Fibroblast of villous mesenchyme (primary cell): ENCODE measurements around the gene GLRA1. TPM values are rescaled to one million over a fixed set of nuclear protein-coding genes. Genes with fewer than 3 reads are reported as not detected.

ENCODE experiments used
- DNase-seq: peaks from one replicate; pipeline ENCODE4 v3.0.0-alpha.2; 2010; ENCODE audit warnings: low read depth
- H3K4me3 ChIP-seq: 2 replicates; pipeline ENCODE4 v1.5.1; 2011; ENCODE audit warnings: low read depth, mild to moderate bottlenecking, low read length
- total RNA-seq: library from RNA; depleted of rRNA; stranded (reverse); fragments of >200 nt; gene quantifications from 2 replicates; pipeline ENCODE4 v1.2.3, GENCODE V29; 2012
- TF ChIP-seq, protein P1 (sequence below): IDR thresholded peaks from 2 replicates; pipeline ENCODE4 v1.5.1; 2012; ENCODE audit warnings: low read depth, mild to moderate bottlenecking, low read length; ENCODE audit not compliant: insufficient read depth

GLRA1 gene
- total RNA-seq, 1 donor, result not detected

DNA sequence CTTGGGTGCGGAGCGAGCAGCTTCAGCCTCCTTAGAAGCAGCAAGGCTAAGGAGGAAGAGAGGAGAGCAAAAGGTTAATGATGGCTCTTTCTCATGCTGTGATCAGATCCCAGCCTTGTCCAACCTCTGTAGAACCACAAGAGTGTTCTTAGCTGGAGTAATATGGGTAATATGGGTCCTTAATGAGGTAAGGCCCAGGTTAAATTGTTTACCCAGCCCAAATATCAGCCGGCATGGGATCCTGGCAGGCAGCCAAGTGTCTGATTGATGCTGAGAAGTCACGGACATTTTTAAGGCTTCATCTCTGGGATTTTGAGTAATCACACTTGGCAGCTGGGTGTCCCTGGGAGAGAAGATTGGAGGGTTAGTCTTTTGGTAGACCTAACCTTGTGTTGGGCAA, 32.3 kb downstream of the GLRA1 start:
- H3K4me3 ChIP-seq, result no peak overlapping the region
- TF ChIP-seq, protein P1, sequence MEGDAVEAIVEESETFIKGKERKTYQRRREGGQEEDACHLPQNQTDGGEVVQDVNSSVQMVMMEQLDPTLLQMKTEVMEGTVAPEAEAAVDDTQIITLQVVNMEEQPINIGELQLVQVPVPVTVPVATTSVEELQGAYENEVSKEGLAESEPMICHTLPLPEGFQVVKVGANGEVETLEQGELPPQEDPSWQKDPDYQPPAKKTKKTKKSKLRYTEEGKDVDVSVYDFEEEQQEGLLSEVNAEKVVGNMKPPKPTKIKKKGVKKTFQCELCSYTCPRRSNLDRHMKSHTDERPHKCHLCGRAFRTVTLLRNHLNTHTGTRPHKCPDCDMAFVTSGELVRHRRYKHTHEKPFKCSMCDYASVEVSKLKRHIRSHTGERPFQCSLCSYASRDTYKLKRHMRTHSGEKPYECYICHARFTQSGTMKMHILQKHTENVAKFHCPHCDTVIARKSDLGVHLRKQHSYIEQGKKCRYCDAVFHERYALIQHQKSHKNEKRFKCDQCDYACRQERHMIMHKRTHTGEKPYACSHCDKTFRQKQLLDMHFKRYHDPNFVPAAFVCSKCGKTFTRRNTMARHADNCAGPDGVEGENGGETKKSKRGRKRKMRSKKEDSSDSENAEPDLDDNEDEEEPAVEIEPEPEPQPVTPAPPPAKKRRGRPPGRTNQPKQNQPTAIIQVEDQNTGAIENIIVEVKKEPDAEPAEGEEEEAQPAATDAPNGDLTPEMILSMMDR, result no peak
- no peak for DNase-seq

DNA sequence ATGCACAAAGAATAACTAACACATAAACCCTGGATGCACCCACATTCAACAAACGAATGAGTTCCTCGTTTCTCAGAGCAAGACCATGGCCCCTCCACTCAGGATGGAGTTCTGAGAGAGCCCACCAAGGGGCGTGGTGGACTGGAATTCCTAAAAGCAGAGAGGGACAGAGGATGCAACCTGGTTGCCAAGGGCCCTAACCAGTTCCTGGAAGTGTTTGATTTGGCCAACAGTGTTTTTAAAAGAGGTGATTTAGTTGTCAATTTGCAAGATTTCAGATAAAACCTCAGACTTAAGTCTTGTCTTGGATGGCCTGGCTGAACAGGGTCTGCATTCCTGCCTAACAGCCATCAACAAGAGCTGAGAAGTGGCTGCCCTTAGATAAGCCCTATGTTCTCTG, 34.4 kb downstream of the GLRA1 start:
- no peak for DNase-seq
- H3K4me3 ChIP-seq, result no peak overlapping the region
- TF ChIP-seq, protein P1, result no peak

DNA sequence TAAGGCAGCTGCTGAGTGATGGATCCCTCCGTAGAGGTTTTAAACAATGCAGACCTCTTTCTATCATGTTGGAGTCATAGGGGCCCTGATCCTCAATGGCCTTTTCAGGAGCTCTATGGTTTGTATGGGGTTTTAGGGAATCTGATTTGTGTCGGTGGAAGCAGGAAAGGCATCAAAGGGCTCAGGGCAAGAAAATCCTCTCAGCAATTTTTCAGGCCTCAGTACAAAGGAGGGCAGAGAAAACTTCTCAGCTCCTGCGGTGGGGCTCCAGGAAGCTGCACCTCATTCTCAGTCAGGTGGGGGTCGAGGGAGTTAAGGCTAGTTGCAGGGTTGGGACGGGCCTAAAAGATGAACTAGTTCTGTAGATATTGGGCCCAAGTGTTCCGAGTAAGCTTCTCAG, 35.0 kb downstream of the GLRA1 start:
- TF ChIP-seq, protein P1, result no peak
- H3K4me3 ChIP-seq, result no peak overlapping the region
- no peak for DNase-seq

DNA sequence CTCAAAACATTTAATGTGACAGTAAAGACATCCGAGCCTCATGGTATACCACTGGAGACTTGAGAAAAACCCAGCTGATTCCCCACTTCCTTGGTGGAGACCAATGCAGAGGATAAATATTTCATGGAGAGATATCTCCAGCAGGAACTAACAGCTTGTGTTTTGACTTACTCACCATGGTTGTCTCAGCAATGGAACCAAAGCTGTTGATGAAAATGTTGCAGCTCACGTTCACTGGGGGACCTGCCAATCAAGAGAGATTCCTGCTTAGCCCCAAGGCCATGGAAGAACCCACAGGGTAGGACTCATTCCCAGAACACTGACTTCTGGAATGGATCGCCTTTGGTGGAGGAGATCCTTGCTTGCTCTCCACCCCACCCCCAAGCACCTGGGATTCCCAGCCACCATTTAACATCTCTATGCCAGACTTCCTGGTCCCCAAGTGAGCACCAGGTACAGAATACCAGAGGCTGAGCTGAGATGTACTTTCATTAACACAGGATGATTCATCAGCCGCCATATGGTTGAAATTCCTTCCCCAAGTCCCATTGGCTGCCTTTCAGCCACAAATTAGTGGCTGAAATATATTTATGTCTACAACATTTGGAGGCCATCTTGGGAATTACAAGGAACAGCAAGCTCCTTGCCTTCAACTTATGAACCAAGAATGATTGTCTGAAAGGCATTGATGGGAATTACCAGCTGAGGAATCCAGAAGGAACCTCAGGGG, 37.9 kb downstream of the GLRA1 start:
- DNase-seq, result no peak
- no peak overlapping the region for H3K4me3 ChIP-seq
- TF ChIP-seq, protein P1, result no peak

DNA sequence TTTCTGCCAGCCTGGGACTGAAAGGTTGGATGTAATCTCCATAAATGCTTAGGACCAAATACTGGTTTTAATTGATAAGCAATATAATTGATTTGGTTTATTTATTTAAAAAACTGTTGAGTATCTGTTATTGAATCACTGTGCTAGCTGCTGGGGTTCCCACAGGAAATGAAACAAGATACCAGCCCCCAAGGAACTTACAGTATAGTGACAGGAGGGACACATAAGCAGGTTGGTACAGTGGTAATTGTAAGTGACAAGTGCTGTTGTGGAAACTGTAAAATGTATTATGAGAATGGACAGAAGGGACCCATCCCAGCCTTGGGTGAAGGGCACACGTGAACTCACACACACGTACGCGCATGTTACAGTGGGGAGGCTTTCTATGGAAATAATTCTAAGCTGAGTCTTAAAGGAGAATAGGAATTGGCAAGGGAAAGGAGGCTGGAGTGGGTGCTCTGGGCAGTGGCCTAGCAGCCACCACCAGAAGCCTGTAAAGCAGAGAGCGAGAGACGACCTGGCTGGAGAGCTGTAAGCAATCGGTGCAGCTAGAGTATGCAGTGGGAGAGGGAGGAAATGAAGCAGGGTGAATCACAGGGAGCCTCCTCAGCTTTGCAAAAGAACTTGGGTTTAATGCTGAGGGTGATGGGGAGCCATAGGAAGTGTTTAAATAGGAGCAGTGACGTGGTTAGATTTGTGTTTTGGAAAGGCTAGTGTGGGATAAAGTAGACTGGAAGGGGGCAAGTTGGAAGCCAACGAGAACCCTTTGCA, 39.3 kb downstream of the GLRA1 start:
- H3K4me3 ChIP-seq, result no peak overlapping the region
- no peak for DNase-seq
- TF ChIP-seq, protein P1, result no peak

DNA sequence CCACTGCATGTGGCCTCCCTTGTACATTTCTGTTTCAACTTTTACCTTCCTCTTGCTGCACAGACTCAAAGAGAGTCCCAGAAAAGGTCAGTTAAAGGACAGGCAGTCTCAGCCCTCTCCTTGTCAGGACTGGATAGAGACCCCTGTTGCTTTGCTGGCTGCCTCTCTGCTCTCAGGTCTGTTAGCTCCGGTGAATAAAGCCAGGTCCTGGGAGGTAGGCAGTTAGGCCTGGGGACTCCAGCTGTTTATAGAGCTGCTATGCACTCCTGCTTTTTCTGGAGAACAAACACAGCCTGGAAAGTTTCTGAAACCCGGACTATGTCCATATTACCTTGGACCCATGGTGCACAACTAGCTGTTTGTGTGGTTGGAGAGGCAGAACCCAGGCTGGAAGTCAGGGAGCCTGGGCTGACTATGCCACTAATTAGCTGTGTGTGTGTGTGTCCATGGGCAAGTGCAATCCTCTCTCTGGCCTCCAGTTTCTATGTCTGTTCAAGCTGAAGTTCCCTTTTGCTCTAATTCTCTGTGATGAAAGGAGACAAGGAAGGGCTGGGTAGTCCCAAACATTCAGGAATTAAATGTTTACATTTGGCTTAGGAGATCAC, 42.9 kb downstream of the GLRA1 start:
- DNase-seq, result no peak
- no peak overlapping the region for H3K4me3 ChIP-seq
- TF ChIP-seq, protein P1, result no peak
